Forelimb muscle (tissue), 1 donor: ENCODE measurements around the gene ADAM33. TPM values are rescaled to one million over a fixed set of nuclear protein-coding genes. Genes with fewer than 3 reads are reported as not detected.

Experiments used
- DNase-seq: peaks from one replicate; pipeline ENCODE4 v3.0.0-alpha.2; 2013; ENCODE audit warnings: low read depth
- polyA plus RNA-seq: library from polyadenylated mRNA; unstranded; fragments of 120-200 nt; gene quantifications from one replicate; pipeline ENCODE4 v1.2.1, GENCODE V29; 2013; ENCODE audit not compliant: insufficient read length

ADAM33 gene
- polyA plus RNA-seq, 1 donor = 71.3 TPM

DNA sequence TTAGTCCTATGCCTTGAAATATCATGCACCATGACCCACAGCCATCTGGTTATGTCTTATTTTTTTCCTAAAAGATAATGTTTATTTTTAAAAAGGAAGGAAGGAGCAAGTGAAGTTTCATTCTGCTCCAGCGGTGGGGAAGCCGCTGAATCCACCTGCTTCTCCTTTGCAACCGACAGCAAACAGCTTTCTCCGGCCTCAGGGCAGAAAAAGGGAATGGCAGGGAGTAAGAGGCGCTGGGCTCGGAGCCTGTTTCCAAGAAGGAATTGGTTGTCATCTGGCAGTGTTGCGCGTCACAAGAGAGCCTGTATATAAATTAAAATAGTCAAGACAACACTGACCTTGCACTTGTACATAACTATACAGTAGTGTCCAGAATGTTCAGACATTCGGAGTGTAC is 32.9 kb downstream of the ADAM33 start:
- no peak for DNase-seq

DNA sequence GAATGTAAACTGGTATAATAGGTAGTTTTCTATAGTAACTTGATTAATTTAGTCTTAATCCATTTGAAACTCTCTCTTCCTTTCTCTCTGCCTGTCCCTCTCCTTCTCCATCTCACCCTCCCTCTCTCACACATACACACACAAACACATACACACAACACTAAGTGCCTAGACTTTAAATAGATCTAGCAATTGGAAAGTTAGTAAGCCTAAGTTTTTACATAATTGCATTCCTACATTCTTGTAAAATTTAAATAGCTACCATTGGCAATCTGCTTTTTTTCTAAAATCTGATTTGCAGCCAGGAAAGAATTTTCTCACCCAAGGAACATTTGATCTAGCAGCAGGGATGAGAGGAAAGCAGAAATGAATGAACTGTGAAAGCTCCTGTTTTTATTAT is 34.3 kb downstream of the ADAM33 start:
- DNase-seq = no peak

DNA sequence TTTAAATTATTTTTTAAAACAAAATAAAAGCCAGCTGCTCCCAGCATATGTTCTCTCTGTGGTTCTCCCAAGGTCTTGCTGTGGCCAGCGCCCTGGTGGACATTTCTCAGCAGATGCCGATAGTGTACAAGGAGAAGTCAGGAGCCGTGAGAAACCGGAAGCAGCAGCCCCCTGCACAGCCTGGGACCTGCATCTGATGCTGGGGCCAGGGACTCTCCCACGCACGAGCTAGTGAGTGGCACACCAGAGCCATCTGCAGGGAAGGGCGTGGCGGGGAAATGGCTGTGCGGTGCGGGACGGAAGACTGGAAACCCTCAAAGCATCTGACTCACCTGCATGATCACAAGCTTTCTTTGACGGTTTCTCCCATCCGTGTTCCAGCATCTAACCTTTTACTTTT is 35.2 kb downstream of the ADAM33 start:
- no peak for DNase-seq

DNA sequence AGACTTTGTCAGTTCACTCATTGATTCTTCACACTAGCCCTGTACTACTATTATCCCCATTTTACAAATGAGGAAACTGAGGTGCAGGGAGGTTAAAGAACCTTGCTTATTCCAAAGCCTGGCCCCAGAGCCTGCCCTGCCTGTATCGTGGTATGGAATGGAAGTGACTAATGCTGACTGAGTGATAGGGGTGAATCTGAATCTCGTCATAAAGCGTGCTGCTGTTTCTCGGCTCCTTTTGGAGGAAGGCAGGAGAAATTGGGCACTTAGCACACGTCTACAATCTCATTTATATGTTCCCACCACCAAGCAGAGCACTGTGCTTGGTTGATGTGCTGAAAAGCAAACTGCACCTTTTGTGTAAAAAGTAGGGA is 35.8 kb downstream of the ADAM33 start:
- no peak for DNase-seq

DNA sequence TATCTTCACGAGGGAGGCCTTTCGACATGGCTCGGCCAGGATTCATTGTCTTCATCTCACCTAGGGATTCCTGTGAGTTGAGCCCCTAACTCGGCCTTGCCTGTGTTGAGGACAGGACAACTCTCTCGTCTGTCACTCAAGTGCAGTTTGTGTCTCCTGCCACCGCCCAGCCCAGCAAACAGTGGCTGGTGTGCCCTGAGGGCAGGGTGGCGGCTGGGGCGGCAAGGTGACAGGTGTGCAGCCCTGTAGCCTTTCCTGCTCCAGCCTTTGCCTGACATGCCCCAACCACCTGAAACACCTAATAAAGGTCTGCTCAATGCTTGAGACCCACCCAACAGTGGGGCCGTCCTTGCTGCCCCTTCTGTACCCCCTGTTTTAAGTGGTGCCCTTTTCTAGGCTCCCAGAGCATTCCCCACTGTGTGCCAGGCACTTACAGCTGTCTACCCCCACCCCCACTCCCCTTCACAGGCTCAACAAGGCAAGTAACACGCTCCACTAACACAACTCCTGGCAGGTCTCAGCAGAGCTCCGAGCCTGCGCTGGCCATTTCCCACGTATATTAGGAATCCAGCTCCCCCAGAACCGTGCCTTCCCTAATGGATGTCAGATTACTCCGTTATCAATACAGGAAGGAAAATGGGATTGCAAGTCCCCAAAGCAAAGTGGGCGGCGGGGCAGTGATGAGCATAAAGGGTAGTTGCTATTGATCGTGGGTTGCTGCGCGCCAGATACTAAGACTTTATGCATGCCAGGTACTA is 36.3 kb downstream of the ADAM33 start:
- DNase-seq = no peak

DNA sequence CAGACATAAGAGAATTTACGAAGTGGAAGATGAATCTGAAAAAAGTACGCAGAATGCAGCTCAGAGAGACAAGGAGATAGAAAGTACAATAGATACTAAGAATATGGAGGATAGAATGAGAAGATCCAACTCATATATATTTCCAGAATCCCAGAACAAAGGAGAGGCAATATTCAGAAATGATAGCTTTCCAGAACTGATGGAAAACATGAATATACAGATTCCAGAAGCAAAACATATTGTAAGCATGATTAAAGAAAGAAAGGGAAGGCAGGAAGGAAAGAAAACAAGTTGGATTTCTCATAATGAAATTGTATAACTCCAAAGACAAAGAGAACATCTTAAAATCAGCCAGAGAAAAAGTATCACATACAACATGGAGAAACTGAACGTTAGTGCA is 41.6 kb downstream of the ADAM33 start:
- no peak for DNase-seq

DNA sequence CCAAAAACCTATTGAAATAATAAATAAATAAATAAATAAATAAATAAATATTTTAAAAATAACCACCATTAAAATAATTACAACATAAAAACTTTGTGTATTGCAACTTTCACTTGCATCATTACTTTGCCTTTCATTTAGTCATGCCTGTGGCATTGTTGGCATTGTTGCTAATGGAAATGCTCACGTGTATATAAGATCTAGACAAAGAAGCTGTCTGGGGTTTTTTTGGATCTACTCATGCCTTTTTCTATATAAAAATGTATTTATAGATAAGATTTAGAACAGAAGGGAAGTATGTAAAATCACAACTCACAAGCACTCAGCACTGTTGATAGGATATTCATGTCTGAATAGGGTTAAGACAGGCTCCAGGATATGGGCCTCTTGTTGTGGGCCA is 46.5 kb downstream of the ADAM33 start:
- DNase-seq = no peak

DNA sequence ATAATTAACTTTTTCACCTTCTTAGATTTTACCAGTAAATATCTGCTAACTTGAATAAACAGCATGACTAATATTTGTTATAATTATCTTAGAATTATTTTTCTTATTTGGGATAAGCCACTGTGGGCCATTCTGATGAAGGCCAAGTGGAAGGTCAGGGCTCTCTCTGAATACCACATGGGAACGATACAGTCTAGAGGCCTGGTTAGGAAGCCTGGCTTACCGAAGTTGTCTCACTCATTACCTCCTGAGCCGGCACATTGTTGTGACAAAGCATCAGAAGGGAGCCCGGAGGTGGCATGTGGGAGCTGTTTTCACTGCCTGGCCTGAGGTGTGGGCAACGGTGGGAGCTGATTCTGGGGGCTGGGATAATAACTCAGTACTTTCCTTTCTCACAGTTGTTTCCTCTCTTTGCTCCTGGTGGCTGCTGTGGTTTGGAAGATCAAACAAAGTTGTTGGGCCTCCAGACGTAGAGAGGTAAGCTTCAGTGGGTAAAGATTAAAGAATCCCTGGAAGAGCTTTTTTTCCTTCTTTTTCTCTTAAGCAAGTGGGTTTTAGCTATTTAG is 47.8 kb downstream of the ADAM33 start:
- no peak for DNase-seq

DNA sequence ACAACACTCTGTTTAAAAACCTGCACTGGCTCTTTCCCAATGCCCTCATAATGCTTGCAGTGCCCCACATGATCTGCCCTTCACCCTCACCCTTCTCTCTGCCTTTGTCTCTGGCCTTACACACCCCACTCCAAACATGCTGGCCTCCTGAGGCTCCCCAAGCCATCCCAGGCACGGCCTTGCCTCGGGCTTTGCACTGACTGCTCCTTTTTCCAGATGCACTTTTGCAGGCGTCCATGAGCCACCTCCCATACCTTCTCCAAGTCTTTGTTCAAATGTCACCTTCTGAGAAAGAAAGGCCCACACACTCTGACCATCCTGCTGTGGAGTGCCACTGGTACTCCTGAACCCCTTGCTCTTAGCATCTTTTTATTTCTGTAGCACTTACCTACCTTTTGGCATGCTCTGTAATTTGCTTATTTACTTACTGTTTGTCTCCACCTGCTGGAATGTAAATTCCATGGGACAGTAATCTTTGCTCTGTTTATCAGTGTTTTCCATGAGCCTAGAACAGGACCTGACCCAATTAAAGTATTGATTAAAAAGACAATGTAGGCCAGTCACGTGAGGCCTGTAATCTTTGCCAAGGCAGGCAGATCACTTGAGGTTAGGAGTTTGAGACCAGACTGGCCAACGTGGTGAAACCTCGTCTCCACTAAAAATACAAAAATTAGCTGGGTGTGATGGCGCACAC is 49.4 kb downstream of the ADAM33 start:
- no peak for DNase-seq

DNA sequence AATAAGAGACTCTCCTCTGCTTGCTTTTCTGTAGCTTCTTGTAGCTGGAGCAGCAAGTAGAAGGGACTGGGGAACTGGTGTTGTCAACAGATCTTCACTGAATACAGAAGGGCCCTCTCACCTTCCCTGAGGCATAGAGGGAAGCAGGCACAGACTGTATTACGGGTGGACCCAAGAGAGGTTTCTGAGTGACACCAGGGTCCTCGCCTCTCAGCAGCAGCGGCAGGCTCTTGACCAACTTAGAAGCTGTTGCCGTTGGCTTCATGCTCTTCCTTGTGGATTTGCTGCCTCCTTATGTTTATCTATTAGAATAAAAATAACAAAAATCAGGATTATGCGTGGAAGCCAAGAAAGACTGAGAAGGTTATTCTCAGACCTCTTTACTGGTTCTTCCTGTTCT is 50.3 kb downstream of the ADAM33 start:
- no peak for DNase-seq

DNA sequence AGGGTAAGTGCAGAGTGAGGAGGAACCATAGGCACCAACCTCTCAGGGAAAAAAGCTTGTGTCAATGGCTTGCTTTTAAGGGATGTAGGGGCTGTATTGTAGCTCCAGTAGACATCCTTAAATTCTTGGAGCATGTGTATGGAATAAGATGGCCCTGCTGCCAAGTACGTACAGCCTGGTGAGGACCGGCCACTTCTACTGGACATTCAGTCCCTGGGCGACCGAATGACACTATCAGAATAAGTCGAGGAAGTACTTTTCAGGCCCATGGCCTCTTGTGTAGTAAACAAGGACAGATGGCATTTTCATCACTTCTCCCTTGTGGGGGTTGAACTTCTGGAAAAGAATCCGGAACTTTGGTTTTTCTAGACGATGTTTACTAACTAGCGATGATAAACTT is 51.4 kb downstream of the ADAM33 start:
- no peak for DNase-seq

DNA sequence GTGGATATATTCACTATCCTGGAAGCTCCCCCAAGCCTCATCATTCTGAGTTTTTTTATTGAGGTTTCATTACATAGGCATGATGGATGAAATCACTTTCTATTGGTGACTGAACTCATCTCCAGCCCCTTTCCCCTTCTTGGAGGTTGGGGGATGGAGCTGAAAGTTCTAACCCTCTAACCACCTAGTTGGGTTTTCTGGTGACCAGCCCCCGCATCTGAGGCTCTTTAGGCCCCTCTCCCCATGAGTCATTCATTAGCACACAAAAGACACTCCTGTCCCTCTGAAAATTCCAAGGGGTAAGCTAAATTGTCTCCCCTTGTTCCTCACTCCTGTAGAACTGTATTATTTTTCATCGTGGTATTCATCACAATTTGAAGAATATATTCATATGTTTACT is 51.9 kb downstream of the ADAM33 start:
- no peak for DNase-seq

DNA sequence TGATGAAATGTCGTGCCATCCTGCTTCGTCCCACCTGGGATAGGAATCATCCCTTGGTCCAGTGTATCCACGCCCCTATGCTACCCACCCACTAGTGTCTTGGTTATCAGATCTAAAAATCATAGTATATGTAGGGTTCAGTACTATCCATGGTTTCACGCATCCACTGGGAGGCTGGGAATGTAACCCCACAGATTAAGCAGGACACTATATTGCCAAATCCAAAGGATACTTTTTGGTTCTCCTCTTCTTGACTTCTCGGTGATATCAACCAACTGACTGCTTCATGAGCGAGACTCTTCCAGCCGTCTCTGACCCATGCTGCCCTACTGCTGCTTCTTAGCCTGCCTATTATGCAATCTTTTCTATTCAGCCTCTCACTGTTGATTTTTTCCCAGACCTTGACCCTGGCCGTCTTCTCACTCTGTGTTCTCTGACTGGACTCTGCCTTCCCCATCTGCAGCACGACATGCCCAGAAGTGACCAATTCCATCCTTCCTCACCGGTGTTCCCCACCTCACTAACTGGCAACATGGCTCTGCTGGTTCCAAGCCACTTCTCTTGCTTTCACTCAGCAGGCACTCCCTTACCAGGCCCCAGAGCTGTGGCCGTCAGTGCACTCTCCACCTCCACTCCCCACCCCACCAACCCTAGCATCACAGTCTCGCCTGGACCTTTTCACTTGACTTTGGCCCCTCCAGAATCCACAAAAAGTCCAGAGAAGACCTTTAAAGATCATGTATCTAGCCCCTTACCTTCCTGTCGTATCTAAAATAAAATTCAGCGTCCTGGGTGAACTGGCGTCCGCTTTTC is 53.1 kb downstream of the ADAM33 start:
- DNase-seq = no peak

DNA sequence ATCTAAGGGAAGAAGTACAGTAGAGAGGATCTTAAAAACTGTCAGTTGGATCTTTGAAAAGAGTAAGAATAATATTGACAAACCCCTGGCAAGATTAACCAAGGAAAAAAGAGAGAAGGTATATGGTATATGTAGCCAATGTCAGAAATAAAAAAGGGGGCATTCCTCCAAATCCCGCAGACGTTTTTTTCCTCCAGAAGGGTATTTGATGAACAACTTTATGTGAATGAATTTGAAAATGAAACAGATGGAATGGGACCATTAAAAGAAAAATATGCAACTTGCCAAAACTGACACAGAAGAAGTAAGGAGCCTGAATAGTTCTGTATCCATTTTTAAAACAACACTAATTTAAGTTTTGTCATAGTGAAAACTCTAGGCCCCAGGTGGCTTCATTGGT is 54.3 kb downstream of the ADAM33 start:
- no peak for DNase-seq

DNA sequence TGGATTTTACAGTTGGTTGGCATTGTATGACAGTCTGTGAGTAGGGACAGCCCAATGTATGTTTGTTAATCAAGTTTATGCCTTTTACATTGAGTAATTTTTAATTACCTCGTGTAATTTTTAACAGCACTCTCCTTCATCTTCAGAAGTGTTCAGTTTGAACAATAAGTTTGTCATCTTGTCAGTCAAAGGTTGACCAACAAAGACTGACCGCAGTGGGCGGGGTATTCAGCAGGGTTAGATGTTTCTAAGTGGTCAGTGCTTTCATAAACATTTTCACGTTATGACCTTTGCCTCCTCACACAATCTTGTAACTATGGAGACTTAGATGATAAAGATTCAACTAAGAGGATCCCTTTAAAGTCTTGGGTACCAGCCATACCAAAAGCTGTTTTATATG is 59.4 kb downstream of the ADAM33 start:
- DNase-seq = no peak

DNA sequence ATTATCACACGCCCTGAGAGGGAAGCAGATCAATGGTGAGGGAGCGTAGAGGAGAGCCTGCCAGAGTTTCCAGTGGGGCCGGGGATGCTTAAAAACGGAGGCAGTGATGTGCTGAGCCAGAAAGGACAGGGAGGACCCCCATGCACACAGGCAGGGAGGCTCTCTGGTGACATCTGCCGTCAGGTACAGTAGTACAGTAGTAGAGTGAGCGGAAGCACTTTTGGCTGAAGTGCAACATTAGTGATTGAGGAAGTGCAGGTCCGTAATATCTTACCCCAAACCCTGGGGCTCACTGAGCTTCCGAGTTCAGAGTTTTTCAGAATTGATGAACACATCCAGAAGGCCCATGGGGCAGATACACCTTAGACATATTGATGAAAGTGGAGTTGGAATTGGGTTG is 60.7 kb downstream of the ADAM33 start:
- DNase-seq = no peak

Other genes with a start within 250 kb of the ADAM33 start
- gene ATRN, start 211.0 kb downstream of the ADAM33 start, polyA plus RNA-seq = 21.7 TPM
- gene GFRA4, start 18.6 kb downstream of the ADAM33 start, polyA plus RNA-seq = not detected
- 3.4 TPM for gene SIGLEC1, start 30.6 kb upstream of the ADAM33 start, polyA plus RNA-seq
- 21.4 TPM for gene HSPA12B, start 50.7 kb upstream of the ADAM33 start, polyA plus RNA-seq
- gene ADISSP, start 85.7 kb upstream of the ADAM33 start, polyA plus RNA-seq = 21.6 TPM
- 0.11 TPM for gene SPEF1, start 99.4 kb upstream of the ADAM33 start, polyA plus RNA-seq
- 44.4 TPM for gene CENPB, start 104.7 kb upstream of the ADAM33 start, polyA plus RNA-seq
- 86.6 TPM for gene CDC25B, start 114.3 kb upstream of the ADAM33 start, polyA plus RNA-seq
- 9.8 TPM for gene AP5S1, start 138.5 kb upstream of the ADAM33 start, polyA plus RNA-seq
- gene MAVS, start 164.8 kb upstream of the ADAM33 start, polyA plus RNA-seq = 22.8 TPM
- 25.8 TPM for gene PANK2, start 207.4 kb upstream of the ADAM33 start, polyA plus RNA-seq